ENCODE measurements around the gene CMKLR1. TPM values are rescaled to one million over a fixed set of nuclear protein-coding genes. Genes with fewer than 3 reads are reported as not detected.
A peak's percentile ranks its signal among the peaks of the same experiment; 100 is the strongest.

The CMKLR1 gene
- total RNA-seq, 1 donor from 2014 or later = 10.6 TPM

DNA sequence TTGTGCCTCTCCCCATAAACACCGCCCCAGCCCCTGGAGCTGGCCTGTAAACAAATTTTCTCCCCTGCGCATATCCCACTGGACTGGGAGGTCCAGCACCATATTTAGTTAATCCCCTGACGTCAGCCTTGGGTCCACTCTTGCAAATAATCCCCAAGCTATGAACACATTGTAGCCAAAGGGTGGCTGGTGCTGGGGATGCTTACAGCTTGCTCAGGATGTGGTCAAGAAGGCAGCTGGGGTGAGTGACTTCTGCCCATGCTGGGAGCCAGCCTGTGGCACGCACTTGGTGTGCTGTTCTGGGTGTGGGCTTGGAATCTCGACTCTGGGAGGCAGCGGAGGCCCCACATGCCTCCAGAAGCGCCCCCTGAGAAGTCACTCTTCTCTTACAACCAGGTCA is 32.1 kb downstream of the CMKLR1 start:
- intact Hi-C loops (cut with DNase I) = no loop called here
- no peak for DNase-seq (ENCODE audit: missing footprints)
- no peak for ATAC-seq

DNA sequence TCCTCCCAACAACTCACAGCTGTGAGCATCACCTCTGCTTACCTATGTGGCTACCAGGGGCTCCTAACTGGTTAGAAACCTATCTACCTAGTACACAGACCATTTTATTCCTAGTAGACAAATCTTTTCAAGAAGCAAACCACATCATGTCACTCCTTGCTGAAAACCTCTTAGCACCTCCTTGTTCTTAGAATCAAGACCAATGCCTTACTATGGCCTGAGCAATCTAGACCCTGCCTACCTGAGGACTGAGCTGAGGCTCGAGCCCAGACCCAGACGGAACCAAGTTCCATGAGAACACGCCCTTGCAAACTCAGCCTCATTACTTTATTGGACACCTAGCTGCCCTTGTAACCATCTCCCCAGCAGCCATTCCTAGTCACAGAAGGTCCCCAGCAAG is 32.6 kb downstream of the CMKLR1 start:
- DNase-seq (ENCODE audit: missing footprints) (no peak), ATAC-seq (no peak)
- intact Hi-C loops (cut with DNase I) = no loop called here

DNA sequence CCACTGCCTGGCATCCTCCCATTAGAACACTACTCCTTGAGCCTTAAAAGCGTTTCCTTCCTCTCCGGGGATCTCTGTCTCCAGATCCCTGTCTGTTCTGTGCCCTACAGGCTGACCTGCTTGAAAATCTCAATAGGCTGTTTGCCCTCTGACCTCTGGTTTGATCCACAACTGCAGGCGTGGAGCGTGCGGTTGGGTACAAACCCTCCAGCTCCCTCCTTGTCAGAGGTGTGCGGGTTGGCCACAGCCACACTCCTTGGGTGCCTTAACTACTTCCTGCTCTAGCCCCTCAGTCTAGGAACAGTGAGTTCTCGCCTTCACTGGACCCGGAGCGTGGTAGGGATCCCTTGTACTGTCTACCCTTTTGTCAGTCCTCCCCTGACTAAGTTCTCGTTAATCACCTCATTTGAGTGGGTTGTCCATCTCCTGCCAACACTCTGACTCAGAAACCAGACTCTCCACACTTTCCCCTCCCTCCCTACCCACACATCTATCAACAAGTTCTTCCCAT is 33.1 kb downstream of the CMKLR1 start:
- intact Hi-C loops (cut with DNase I) = no loop called here

DNA sequence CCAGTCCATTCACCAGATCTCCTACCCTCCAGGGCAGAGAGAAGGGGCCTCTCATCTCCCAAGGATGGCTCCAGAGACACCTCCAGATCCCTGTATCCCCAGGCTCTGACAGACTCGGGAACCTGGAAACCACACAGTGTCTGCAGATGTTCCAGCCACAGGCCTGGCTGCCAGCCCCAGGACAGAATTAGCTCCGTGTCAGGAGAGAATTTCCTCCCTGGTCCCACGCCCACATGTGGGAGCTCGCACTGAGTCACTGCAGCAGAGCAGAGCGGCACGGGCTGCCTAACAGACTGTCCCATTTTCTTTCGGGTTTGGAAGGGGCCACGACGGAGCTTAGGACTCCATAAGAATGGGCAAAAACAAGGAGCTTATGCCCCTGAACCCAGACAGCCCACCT is 33.6 kb downstream of the CMKLR1 start:
- DNase-seq (ENCODE audit: missing footprints) (peak; percentile 93), ATAC-seq (peak; percentile 88)
- intact Hi-C loops (cut with DNase I) = no loop called here

More for the DNA sequence above, 33.1 kb downstream of the CMKLR1 start:
- ATAC-seq (peak; percentile 12), DNase-seq (ENCODE audit: missing footprints) (no peak)

DNA sequence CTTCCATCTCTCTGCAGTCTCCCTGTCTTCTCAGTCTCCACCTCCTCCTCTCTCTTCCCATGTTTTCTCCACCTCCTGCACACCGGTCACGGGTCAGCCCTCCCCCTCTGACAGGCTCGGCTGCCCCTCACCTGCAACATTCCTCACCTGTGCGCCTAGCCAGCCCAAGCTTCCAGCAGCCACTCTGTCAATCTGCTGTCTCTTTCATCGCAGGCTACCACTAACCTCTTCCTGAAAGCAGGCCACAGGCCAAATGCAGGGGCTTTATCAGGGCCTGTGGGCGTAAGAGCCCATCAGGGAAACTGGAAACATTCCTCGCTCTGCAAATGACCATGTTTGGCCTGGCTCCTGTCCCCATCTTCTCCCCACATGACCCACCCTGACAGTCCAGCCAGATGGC is 34.5 kb downstream of the CMKLR1 start:
- no peak for ATAC-seq
- DNase-seq (ENCODE audit: missing footprints) = no peak
- intact Hi-C loops (cut with DNase I) = loop anchor here (5.0 kb wide), 1 partner anchor 33 kb away; the partner anchor contains the start of gene CMKLR1

DNA sequence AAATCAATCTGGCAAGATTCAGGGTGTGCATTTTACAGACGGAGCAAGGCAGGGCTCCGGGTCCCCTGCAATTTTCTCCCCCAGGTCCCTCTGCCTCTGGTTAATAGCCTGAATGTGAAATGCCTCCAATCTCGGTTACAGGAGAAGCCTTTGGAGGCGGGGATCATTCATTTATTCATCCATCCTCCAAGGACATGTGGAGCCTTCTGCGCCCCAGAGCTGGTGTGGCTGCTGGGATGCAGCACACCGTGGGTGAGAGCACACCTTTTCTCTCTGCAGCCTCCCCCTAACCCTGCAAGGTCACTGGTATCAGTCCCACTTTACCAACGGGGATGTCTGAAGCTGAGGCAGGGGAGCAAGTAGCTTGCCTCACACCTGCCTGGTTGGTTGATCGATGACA is 35.4 kb downstream of the CMKLR1 start:
- DNase-seq (ENCODE audit: missing footprints) (no peak), ATAC-seq (no peak)
- intact Hi-C loops (cut with DNase I) = loop anchor here (2.0 to 5.0 kb wide), 2 partner anchors 34 to 153 kb away; partner anchors contain the start of gene CMKLR1

DNA sequence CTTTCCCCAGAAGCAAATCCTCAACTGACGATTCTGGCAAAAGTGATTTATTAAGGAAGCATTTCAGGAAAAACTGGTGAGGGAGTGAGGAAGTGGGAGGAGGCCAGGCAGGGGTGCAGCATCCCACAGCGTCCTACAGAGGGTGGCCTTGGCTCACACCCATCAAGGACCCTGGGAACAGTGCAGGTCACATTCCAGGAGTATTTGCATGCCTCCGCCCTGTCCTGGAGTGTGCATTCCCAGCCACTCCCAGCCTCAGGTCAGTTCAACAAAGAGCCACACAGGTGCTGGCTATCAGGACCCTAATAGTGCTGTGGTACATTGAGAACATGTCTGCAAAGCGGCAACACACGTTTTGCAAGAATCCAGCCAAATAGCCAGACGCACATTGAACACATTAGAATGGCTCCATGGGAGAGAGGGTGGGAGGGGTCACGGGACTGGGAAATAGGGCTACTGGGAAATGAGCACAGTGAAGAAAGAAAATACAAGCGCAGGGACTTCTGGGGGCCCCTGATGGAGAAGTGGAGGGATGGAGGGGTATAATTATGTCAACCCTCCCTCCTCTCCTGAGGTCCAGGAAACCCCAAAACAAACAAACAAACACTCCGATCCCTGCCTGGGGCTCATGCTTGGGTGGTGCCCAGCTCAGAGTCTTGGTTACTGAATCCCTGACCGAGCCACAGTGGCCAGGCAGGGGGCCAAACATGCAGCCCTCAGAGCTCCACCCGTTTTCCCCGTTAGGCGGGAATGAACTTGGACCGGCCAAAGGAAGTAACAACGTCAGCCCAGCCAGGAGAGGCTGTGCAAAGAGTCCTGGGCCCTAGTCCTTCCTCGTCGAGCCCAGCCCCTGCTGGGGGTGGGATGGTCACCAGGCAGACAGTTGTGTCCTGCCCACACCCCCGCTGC is 36.5 kb downstream of the CMKLR1 start:
- intact Hi-C loops (cut with DNase I) = loop anchor here (2.0 to 5.0 kb wide), 2 partner anchors 35 to 154 kb away; partner anchors contain the start of gene CMKLR1
- DNase-seq (ENCODE audit: missing footprints) (peak; percentile 91), ATAC-seq (peak; percentile 67)

DNA sequence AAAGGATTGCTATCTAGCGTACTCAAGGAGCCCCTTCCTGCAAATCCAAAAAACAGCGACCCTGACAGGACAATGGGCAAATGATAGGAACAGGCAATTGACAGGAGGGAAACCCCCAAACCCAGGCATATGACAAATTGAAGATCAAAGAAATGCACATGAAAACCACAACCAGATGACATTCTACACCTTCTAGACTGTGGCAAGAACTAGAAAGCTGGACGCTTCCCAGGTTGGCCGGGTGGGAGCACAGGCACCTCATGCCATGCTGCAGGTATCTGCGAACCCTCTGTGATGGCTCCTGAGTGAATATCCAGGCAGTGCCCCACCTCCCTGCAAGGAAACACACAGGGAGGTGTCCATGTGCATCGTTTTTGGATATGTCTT is 37.1 kb downstream of the CMKLR1 start:
- ATAC-seq = no peak
- no peak for DNase-seq (ENCODE audit: missing footprints)
- intact Hi-C loops (cut with DNase I) = loop anchor here (2.0 to 5.0 kb wide), 2 partner anchors 35 to 155 kb away; partner anchors contain the start of gene CMKLR1

DNA sequence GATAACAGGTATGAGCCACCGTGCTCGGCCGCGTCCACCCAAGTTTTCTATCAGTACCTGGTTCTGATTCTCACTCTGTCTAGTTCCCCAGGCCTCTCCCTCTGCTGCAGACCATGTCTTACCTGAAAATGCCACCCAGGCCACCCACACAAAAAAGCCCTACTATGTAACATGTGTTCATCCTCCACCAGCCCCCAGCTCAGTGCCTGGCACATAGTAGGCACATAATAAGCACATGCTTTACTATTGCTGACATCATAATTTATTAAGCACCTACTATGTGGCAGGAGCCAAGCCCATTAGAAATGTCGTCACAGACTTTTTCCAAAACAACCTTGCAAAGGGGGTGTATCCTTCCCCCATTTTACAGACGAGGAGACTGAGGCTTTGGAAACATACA is 37.8 kb downstream of the CMKLR1 start:
- DNase-seq (ENCODE audit: missing footprints) (no peak), ATAC-seq (no peak)
- intact Hi-C loops (cut with DNase I) = loop anchor here (5.0 kb wide), 1 partner anchor 36 kb away; the partner anchor contains the start of gene CMKLR1

DNA sequence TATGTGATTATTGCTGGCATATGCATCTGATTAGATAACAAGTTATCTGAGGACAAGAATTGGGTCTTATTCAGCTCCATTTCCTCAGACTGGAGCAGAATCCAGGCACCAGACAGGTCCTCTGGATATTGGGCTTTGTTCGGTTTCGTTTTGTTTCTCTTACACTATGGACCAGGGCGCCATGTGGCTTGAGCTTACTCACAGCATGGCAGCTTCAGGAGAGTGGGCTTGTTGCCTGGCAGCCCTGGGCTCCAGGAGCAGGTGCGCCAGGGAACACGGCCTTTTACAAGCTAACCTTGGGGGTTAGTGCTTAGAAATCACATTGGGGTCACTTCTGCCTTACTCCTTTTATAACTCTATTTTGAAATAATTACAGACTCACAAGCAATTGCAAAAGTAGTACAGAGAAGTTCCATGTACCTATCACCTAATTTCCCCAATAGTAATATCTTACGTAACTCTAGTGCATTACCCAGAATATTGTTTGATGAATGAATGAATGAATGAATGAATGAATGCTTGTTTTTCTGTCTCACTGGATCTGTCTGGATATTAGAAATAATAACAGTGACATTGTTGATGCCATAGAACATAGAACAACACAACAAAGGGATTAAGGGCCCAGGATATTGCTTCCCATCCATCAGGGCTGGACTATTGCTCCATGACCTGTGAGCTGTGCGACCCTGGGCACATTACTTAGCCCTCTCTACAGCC is 39.0 kb downstream of the CMKLR1 start:
- no peak for ATAC-seq
- no peak for DNase-seq (ENCODE audit: missing footprints)
- intact Hi-C loops (cut with DNase I) = loop anchor here (5.0 kb wide), 1 partner anchor 37 kb away; the partner anchor contains the start of gene CMKLR1

DNA sequence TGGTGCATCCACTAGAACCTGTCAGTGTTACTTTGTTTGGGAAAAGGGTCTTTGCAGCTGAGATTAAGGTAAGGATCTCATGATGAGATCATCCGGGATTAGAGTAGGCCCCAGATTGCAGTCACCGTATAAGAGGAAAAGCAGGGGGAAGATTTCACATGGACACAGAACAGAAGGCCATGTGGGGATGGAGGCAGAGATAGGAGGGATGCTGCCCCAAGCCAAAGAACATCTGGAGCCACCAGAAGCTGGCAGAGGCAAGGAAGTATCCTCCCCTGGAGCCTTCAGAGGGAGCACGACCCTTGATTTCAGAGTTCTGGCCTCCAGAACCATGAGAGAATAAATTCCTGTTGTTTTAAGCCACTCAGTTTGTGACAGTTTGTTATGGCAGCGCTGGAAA is 39.6 kb downstream of the CMKLR1 start:
- ATAC-seq = no peak
- DNase-seq (ENCODE audit: missing footprints) = no peak
- intact Hi-C loops (cut with DNase I) = no loop called here

DNA sequence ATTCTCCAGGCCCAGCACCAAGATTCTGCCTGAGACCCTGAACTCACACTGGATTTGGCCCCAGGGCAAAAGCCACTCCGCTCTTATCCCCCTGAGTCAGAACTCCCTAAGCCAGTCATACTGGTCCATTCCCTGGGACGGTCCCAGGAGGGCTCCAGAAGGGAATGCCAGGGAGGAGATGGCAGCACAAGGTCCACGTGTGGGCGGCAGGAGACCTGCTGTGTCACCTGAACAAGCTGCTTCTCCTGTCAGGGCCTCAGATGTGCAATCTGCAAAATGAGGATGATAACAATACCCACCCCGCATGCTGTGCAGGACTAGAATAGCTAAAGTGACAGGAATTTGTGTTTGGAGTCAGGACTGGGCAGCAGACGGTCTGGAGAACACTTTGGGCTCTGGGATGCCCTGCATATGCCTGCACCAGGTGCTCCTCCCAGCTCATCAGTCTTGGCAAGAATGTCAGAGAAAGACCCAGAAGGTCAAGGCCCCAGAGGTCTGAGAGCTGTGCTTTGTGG is 40.3 kb downstream of the CMKLR1 start:
- ATAC-seq (no peak), DNase-seq (ENCODE audit: missing footprints) (no peak)
- intact Hi-C loops (cut with DNase I) = no loop called here

DNA sequence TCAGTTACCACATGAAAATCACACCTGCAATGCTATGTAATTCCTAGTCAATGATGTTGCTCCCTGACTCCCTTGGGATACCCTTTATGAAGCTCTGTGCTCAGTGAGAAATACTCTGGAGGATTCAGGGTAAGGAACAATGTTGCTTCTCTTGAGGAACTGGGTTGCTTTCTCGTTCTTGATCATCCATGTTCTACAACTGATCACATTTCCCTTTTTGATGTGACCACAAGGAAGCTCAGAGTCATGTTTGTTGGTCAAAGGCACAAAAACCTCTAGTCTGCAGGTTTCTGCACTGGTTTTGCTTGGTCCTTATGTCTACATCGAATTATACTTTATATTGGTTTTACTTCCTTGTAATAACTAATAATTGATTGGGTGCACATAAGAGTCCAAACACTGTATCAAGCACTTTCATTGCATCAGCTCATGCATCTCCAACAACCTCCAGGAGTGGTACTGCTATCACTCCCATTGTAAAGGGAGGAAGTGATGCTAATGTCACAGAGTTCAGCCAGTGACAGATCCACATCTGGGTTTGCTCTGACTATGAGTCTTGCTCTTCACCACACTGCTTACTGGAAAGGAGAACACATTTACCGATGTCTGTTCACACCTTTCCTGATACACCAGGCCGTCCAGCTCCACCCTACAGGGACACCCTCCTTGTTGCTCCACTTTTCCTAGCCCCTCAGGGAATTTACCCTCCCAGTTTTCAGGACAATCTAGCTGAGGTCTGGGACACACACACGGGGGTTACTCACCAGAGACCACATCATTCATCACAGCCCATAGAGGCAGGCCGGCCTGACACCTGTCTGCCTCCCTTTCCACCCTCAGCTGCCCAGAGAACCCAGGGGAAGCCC is 41.0 kb downstream of the CMKLR1 start:
- intact Hi-C loops (cut with DNase I) = no loop called here
- no peak for DNase-seq (ENCODE audit: missing footprints)
- ATAC-seq = no peak

DNA sequence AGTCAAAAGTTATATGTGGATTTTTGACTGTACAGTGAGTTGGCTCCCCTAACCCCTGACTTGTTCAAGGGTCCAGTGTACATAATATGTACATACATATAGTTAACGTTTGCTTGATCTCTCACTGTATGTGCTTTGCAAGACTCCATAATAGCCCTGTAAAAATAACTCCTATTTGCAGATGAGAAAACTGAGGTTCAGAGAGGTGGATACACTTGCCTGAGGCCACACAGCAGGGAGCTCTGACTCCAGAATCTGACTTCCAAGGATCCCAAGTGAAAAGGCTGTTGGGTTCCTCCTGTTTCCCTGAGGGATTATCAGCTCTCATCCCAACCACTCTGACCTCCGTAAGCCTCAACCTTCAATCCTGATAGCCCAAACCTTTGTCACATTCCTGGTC is 41.7 kb downstream of the CMKLR1 start:
- intact Hi-C loops (cut with DNase I) = no loop called here
- ATAC-seq (no peak), DNase-seq (ENCODE audit: missing footprints) (no peak)

DNA sequence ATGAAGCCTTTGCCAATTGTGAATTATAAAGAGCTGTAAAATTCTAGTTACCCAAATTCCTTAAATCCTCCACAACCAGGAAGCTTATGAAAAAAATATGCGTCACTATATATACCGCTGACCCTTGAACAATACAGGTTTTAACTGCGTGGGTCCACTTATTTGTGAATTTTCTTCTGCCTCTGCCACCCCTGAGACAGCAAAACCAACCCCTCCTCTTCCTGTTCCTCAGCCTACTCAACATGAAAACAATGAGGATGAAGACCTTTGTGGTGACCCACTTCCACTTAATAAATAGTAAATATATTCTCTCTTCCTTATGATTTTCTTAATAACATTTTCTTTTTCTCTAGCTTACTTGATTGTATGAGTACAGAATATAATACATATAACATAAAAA is 42.2 kb downstream of the CMKLR1 start:
- no peak for DNase-seq (ENCODE audit: missing footprints)
- intact Hi-C loops (cut with DNase I) = no loop called here

DNA sequence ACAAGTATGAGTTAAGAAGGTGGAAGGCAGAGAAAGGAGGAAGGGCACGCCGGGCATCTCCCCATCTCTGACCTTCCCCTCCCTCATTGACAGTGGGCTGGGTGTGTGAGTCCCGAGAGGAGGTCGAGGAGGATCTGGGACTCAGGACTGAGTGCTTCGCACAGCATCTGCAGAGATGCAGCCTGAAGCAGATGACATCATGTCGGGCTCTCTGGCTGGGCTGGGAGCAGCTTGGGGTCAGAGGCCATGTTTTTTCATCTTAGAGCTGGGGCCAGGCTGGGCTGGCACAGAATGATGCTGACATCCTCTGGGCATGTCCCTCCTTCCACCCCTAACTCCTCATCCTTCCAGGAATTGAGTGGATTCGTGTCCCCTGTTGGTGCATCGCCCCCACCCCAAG is 43.5 kb downstream of the CMKLR1 start:
- ATAC-seq (no peak), DNase-seq (ENCODE audit: missing footprints) (no peak)
- intact Hi-C loops (cut with DNase I) = no loop called here

More for the DNA sequence above, 42.2 kb downstream of the CMKLR1 start:
- ATAC-seq = no peak

DNA sequence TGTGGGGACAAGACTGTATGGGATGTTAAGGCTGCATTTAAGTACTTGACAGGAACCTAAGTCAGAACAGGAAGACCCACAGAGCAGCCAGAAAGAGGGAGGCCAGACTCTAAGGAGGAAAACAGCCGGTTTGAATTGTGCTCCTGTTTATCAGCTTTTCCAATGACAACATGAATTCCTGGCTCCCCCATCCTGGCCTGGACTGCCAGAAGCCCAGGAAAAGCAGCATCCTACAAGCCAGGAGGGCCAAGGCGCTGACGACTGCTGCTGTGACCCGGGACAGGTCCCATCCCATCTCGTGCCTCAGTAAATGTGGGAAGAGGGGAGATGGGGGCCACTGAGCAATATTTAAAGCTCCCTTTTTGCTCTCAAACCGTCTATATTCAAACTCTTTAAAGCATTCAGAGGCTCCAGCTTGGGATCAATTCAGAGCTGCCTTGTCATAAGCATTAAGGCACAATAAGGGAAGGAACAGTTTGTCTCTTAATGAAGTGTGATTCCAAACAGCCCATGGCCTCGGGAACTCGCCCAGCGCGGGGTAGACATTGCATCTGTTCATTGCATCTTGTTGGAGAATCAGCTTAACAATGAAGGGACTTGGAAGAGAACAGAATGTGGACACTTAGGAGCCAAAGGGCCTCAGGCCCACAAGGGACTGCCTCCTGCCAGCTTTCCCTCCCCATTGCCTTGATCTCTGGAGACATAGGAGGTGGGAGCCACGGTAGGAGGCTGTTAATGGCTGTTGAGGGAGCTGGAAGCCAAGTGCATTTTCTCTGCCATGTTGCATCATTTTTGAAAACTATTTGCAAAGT is 49.6 kb downstream of the CMKLR1 start:
- intact Hi-C loops (cut with DNase I) = no loop called here
- ATAC-seq = peak; percentile 85
- peak; percentile 88 for DNase-seq (ENCODE audit: missing footprints)

DNA sequence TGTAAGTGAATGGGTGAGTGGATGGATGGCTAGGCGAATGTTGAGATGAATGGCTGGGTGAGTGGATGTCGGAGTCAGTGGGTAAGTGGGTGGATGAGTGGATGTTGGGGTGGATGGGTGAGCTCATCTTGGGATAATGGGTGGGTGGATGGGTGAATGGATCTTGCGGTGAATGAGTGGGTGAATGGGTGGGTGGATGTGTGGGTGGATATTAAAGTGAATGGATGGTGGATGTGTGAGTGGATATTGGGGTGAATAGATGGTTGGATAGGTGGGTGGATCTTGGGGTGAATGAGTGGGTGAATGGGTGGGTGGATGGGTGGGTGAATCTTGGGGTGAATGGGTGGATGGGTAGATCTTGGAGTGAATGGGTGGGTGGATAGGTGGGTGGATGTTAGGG is 51.9 kb downstream of the CMKLR1 start:
- ATAC-seq (no peak), DNase-seq (ENCODE audit: missing footprints) (no peak)
- intact Hi-C loops (cut with DNase I) = no loop called here

Measured in Right ventricle myocardium inferior (tissue), 1 donor.